H1 (cell line): ENCODE measurements around the gene ZNF74. TPM values are rescaled to one million over a fixed set of nuclear protein-coding genes. Genes with fewer than 3 reads are reported as not detected.

Experiments used
- CTCF ChIA-PET: fragments of 300-600 bp; sonication (Branson Sonifier 250); formaldehyde crosslinking; loops from one replicate; lab custom pipeline; 2021; ENCODE audit not compliant: partially characterized antibody; lab: Charles Lee
- POLR2A ChIA-PET: fragments of 300-600 bp; sonication (Branson Sonifier 250); formaldehyde crosslinking; loops from one replicate; lab custom pipeline; 2021; ENCODE audit warnings: inconsistent platforms; ENCODE audit not compliant: partially characterized antibody; lab: Charles Lee
- DNase-seq, 2 experiments: peaks; one replicate each; pipeline versions ENCODE4 v3.0.0 to v3.0.0-alpha.2; 2010 to 2022; ENCODE audit warnings: low spot score in 2 of 2, low read depth in 1 of 2, mixed read lengths in 1 of 2
- FAIRE-seq: peaks from 2 replicates; lab custom pipeline; 2011; peaks lifted over from hg19 to GRCh38; lab: Jason Lieb, UNC
- H2AFZ ChIP-seq: 2 replicates; pipeline ENCODE4 v1.8.1; 2012; ENCODE audit warnings: low read length, inconsistent platforms
- H2AK5ac ChIP-seq: 2 replicates; pipeline ENCODE4 v1.6.1; 2013; ENCODE audit warnings: low read depth, low read length
- H2BK120ac ChIP-seq: replicated peaks from 2 replicates; pipeline ENCODE3; 2013; ENCODE audit warnings: low read depth, low read length, inconsistent platforms
- H2BK12ac ChIP-seq: 2 replicates; pipeline ENCODE4 v1.6.1; 2013; ENCODE audit warnings: low read depth, low read length
- H2BK15ac ChIP-seq: 2 replicates; pipeline ENCODE4 v1.6.1; 2013; ENCODE audit warnings: low read length
- H2BK20ac ChIP-seq: 2 replicates; pipeline ENCODE4 v1.6.1; 2013; ENCODE audit warnings: low read length
- H2BK5ac ChIP-seq: 2 replicates; pipeline ENCODE4 v1.6.1; 2013; ENCODE audit warnings: low read depth, low read length
- H3K14ac ChIP-seq: 2 replicates; pipeline ENCODE4 v1.6.1; 2013; ENCODE audit warnings: inconsistent platforms; ENCODE audit not compliant: insufficient read length
- H3K18ac ChIP-seq: 2 replicates; pipeline ENCODE4 v1.6.1; 2013; ENCODE audit warnings: low read length; ENCODE audit errors: extremely low read depth
- H3K23ac ChIP-seq: 2 replicates; pipeline ENCODE4 v1.6.1; 2013; ENCODE audit warnings: inconsistent platforms; ENCODE audit not compliant: insufficient read length
- H3K23me2 ChIP-seq: 2 replicates; pipeline ENCODE4 v1.6.1; 2013; ENCODE audit warnings: low read depth, low read length
- H3K27ac ChIP-seq: 2 replicates; pipeline ENCODE4 v1.6.1; 2011; ENCODE audit warnings: low read depth, low read length, inconsistent platforms
- H3K27me3 ChIP-seq, 4 experiments: replicated peaks in 1 of 4; 1 replicate in 1 of 4; 2 replicates in 3 of 4; pipeline versions ENCODE4 v1.6.1 to v1.8.1; 2011 to 2013; ENCODE audit warnings: low read length in 3 of 4, mild to moderate bottlenecking in 3 of 4, inconsistent platforms in 2 of 4, mixed read lengths in 2 of 4, moderate library complexity in 1 of 4; ENCODE audit not compliant: control insufficient read depth in 3 of 4, insufficient read depth in 3 of 4; ENCODE audit errors: extremely low read depth in 1 of 4
- H3K36me3 ChIP-seq, 4 experiments: 2 replicates each; pipeline versions ENCODE4 v1.6.1 to v1.8.1; 2011 to 2013; ENCODE audit warnings: mild to moderate bottlenecking in 4 of 4, low read length in 3 of 4, moderate library complexity in 2 of 4, control low read depth in 1 of 4, inconsistent platforms in 1 of 4; ENCODE audit not compliant: insufficient read depth in 4 of 4, control insufficient read depth in 2 of 4
- H3K4ac ChIP-seq: replicated peaks from 2 replicates; pipeline ENCODE3; 2013; ENCODE audit warnings: low read length, low read depth, mixed read lengths, inconsistent platforms; ENCODE audit not compliant: insufficient read length
- H3K4me1 ChIP-seq, 4 experiments: replicated peaks in 1 of 4; 1 replicate in 1 of 4; 2 replicates in 3 of 4; pipeline versions ENCODE4 v1.6.1 to v1.8.1; 2011 to 2013; ENCODE audit warnings: low read length in 3 of 4, inconsistent platforms in 2 of 4, mixed read lengths in 1 of 4; ENCODE audit not compliant: insufficient read depth in 4 of 4, control insufficient read depth in 3 of 4
- H3K4me2 ChIP-seq, 2 experiments: 2 replicates each; pipeline versions ENCODE4 v1.6.1 to v1.8.1; 2011 to 2013; ENCODE audit warnings: low read depth in 2 of 2, low read length in 2 of 2, control low read depth in 1 of 2, inconsistent platforms in 1 of 2, mild to moderate bottlenecking in 1 of 2; ENCODE audit not compliant: insufficient read depth in 1 of 2
- H3K4me3 ChIP-seq, 4 experiments: fragments of 200-600, 300-600 bp in 1 of 4; sonication (generic), shearing (Covaris generic), sonication (Bioruptor Twin) in 1 of 4; 2 replicates each; pipeline versions ENCODE4 v1.5.1 to v1.8.1; 2011 to 2016; ENCODE audit warnings: low read length in 4 of 4, low read depth in 3 of 4, control low read depth in 2 of 4, inconsistent platforms in 2 of 4, mild to moderate bottlenecking in 2 of 4, mixed read lengths in 1 of 4, moderate library complexity in 1 of 4; ENCODE audit not compliant: insufficient read depth in 2 of 4; ENCODE audit errors: extremely low read depth in 1 of 4
- H3K56ac ChIP-seq: replicated peaks from 2 replicates; pipeline ENCODE3; 2013; ENCODE audit warnings: low read depth, mild to moderate bottlenecking, mixed read lengths, low read length, inconsistent platforms; ENCODE audit not compliant: insufficient read length
- H3K79me1 ChIP-seq: 2 replicates; pipeline ENCODE4 v1.6.1; 2013; ENCODE audit warnings: low read depth, low read length, control low read depth
- H3K79me2 ChIP-seq, 2 experiments: 2 replicates each; pipeline versions ENCODE4 v1.6.1 to v1.8.1; 2012 to 2013; ENCODE audit warnings: low read length in 2 of 2, mild to moderate bottlenecking in 2 of 2, inconsistent platforms in 1 of 2; ENCODE audit not compliant: insufficient read depth in 2 of 2, control insufficient read depth in 1 of 2
- H3K9ac ChIP-seq, 4 experiments: replicated peaks in 1 of 4; 1 replicate in 1 of 4; 2 replicates in 3 of 4; pipeline versions ENCODE4 v1.6.1 to v1.8.1; 2011 to 2013; ENCODE audit warnings: low read depth in 3 of 4, low read length in 3 of 4, control low read depth in 2 of 4, mild to moderate bottlenecking in 2 of 4, moderate library complexity in 2 of 4, inconsistent platforms in 1 of 4; ENCODE audit errors: extremely low read depth in 1 of 4
- H3K9me3 ChIP-seq, 2 experiments: 2 replicates each; pipeline versions ENCODE4 v1.6.1 to v1.8.1; 2012 to 2013; ENCODE audit warnings: mild to moderate bottlenecking in 2 of 2, moderate library complexity in 2 of 2, control low read depth in 1 of 2, inconsistent platforms in 1 of 2, low read depth in 1 of 2, low read length in 1 of 2, mixed read lengths in 1 of 2; ENCODE audit not compliant: insufficient read depth in 2 of 2
- H4K20me1 ChIP-seq, 2 experiments: replicated peaks in 1 of 2; 2 replicates each; pipeline versions ENCODE3 to v1.8.1; 2011 to 2013; ENCODE audit warnings: inconsistent platforms in 2 of 2, low read length in 2 of 2, mild to moderate bottlenecking in 1 of 2; ENCODE audit not compliant: insufficient read depth in 2 of 2, control insufficient read depth in 1 of 2
- H4K5ac ChIP-seq: 2 replicates; pipeline ENCODE4 v1.6.1; 2013; ENCODE audit warnings: low read length, low read depth, mixed read lengths, inconsistent platforms; ENCODE audit not compliant: insufficient read length
- H4K8ac ChIP-seq: 2 replicates; pipeline ENCODE4 v1.8.0; 2013; ENCODE audit warnings: mild to moderate bottlenecking, moderate library complexity, low read length, inconsistent platforms; ENCODE audit not compliant: insufficient read depth; ENCODE audit errors: extremely low read depth
- H4K91ac ChIP-seq: replicated peaks from 2 replicates; pipeline ENCODE3; 2013; ENCODE audit warnings: low read length, mixed read lengths, inconsistent platforms; ENCODE audit not compliant: insufficient read length
- EP300 ChIP-seq, 2 experiments: IDR thresholded peaks; 1 replicate in 1 of 2; 2 replicates in 1 of 2; pipeline ENCODE4 v1.6.1; 2011 to 2012; ENCODE audit warnings: low read depth in 2 of 2, low read length in 2 of 2, mild to moderate bottlenecking in 2 of 2, borderline replicate concordance in 1 of 2, inconsistent platforms in 1 of 2, moderate library complexity in 1 of 2
- WGBS, 2 experiments: shearing (Covaris generic) in 1 of 2; methylation state at CpG; one replicate each; pipeline versions ENCODE4 v1.1.6 to v1.1.7; 2013 to 2015; ENCODE audit warnings: low lambda C conversion rate in 2 of 2, mixed read lengths in 2 of 2, inconsistent platforms in 1 of 2, low coverage in 1 of 2, missing lambda C conversion rate in 1 of 2; ENCODE audit not compliant: insufficient replicate concordance in 2 of 2, insufficient coverage in 1 of 2, insufficient read length in 1 of 2; ENCODE audit errors: extremely low coverage in 1 of 2, missing lambda C conversion rate in 1 of 2; 5-methylcytosine and 5-hydroxymethylcytosine counted together
- polyA plus RNA-seq, 7 experiments: library from polyadenylated mRNA; depleted of rRNA in 3 of 7; stranded (reverse) in 5 of 7; unstranded in 2 of 7; fragments of >200 nt in 5 of 7; fragments of 200-250 nt in 2 of 7; gene quantifications; 1 replicate in 5 of 7; 2 replicates in 1 of 7; 4 replicates in 1 of 7; pipeline versions ENCODE4 v1.2.1 to v1.2.3, GENCODE V29; 2011 to 2013; ENCODE audit warnings: missing spikeins in 2 of 7, mixed read lengths in 2 of 7
- total RNA-seq: library from RNA; stranded (reverse); fragmentation: NEBNext Ultra II Directional; extraction: Animal tissue kit (Norgen Biotek cat#: 25700); gene quantifications from 2 replicates; pipeline ENCODE4 v1.2.1, GENCODE V29; 2021

The ZNF74 gene
- total and polyA plus RNA-seq, 2 of the 8 experiments (the other 6 are each of a cell fraction or from before 2014, with no cell fraction given): 29.7 to 45.7 TPM

GRCh38 chr22:20395907-20396287 is 1.9 kb downstream of the ZNF74 start:
- Histone ChIP-seq H3K4me2 (peak overlapping the region; percentile 87 to 92; a peak in 2 of 4 replicates), H3K79me1 (peaks cover 10% of the 10 kb centered on the region), H3K27ac (no peak overlapping the region), H3K9ac (no peak overlapping the region), H4K20me1 (peaks cover 2 to 15% of the 10 kb centered on the region in 2 experiments), H3K4me3 (no peak overlapping the region), H2BK5ac (no peak overlapping the region), H2BK20ac (no peak overlapping the region), H2AFZ (no peak overlapping the region), H3K23ac (no peak overlapping the region), H3K9me3 (no peaks in the 10 kb centered on the region), H3K23me2 (peaks cover 5% of the 10 kb centered on the region; the same call in 1 of the 2 replicates), H4K8ac (no peak overlapping the region), H3K14ac (no peak overlapping the region), H4K5ac (no peak overlapping the region), H2BK12ac (no peak overlapping the region), H4K91ac (no peak overlapping the region), H3K18ac (no peak overlapping the region), H2BK15ac (no peak overlapping the region), H3K4ac (no peak overlapping the region), H3K4me1 (peaks cover 0 to 10% (median 8%) of the 10 kb centered on the region in 4 experiments; a peak in 5 of 7 replicates), H2BK120ac (no peak overlapping the region), H3K36me3 (no peaks in the 10 kb centered on the region; a peak in 2 of 8 replicates), H2AK5ac (no peak overlapping the region; the same call in 1 of the 2 replicates), H3K79me2 (peaks cover 4 to 50% of the 10 kb centered on the region in 2 experiments; a peak in 3 of 4 replicates), H3K56ac (no peak overlapping the region), H3K27me3 (no peaks in the 10 kb centered on the region)
- POLR2A ChIA-PET: interaction anchor here (1.2 to 1.8 kb wide), 2 partner anchors 10 to 43 kb away, joined by 4 read pairs; no protein-coding TSS in a partner anchor
- CTCF ChIA-PET: interaction anchor here (0.7 to 1.5 kb wide), 4 partner anchors 11 to 1285 kb away, joined by 3 to 5 read pairs (median 4); partner anchors contain the start of gene DGCR6L
- FAIRE-seq: no peak
- no peak for DNase-seq
- no peak for TF ChIP-seq EP300 (IDR thresholded peaks at IDR 0.05; ENCODE audit: borderline replicate concordance in 1 of 2, low read depth in 2 of 2, low read length in 2 of 2)
- WGBS, 2 experiments: 78% methylated on average over 2 of the region's 2 CpGs; no CpG with 5 or more reads in 1 of the 2 experiments
